AG10803 (cell line): Measurements from ENCODE around the gene PTPA.

Experiments
- DNase-seq: peaks from one replicate; pipeline ENCODE4 v3.0.0; 2010; ENCODE audit warnings: low read depth
- H3K4me3 ChIP-seq: 2 replicates; pipeline ENCODE4 v1.5.1; 2011; ENCODE audit warnings: mild to moderate bottlenecking, low read length, control low read depth
- TF ChIP-seq, protein P1 (sequence below): conservative IDR thresholded peaks from 2 replicates; pipeline ENCODE4 v1.5.1; 2011; ENCODE audit warnings: mild to moderate bottlenecking, low read length, control low read depth, inconsistent platforms

Gene PTPA

DNA sequence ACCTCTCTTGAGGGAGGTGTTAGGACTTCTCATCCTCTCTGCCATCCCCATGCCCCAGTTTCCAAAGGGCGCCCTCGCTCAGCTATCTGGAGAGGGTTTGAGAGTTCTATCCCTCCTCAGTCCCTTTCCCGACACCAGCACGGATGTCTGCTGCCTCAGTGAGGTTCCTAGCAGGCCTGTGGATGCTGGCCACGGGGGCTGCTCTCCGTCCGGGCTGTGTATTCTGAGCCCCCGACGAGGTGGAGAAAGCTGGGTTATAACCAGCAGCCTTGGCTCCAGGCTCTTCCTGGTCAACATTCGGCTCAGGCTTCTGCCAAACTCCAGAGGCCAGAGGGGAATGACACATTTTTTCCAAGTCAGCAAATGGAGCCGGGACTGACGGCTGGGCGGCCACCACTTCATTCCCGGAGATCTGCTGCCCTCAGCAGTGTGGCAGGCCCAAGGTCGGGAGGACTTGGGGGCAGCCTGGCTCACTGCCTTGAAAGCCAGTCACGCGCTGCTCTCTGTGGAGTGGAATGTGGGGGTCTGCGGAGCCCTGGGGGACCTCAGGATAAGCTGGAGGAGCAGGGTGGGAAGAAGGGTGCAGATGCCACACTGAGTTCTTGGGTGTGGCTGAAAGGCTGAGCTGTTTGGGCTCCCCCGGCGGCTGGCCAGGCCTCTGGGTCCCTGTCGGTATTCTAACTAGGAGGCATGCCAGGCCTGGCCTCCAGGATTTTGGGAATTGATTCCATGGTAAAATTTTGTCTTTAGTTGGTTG, 27.4 kb downstream of the PTPA start:
- peak; percentile 74 for DNase-seq
- TF ChIP-seq, protein P1, sequence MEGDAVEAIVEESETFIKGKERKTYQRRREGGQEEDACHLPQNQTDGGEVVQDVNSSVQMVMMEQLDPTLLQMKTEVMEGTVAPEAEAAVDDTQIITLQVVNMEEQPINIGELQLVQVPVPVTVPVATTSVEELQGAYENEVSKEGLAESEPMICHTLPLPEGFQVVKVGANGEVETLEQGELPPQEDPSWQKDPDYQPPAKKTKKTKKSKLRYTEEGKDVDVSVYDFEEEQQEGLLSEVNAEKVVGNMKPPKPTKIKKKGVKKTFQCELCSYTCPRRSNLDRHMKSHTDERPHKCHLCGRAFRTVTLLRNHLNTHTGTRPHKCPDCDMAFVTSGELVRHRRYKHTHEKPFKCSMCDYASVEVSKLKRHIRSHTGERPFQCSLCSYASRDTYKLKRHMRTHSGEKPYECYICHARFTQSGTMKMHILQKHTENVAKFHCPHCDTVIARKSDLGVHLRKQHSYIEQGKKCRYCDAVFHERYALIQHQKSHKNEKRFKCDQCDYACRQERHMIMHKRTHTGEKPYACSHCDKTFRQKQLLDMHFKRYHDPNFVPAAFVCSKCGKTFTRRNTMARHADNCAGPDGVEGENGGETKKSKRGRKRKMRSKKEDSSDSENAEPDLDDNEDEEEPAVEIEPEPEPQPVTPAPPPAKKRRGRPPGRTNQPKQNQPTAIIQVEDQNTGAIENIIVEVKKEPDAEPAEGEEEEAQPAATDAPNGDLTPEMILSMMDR = no peak
- no peak overlapping the region for H3K4me3 ChIP-seq

DNA sequence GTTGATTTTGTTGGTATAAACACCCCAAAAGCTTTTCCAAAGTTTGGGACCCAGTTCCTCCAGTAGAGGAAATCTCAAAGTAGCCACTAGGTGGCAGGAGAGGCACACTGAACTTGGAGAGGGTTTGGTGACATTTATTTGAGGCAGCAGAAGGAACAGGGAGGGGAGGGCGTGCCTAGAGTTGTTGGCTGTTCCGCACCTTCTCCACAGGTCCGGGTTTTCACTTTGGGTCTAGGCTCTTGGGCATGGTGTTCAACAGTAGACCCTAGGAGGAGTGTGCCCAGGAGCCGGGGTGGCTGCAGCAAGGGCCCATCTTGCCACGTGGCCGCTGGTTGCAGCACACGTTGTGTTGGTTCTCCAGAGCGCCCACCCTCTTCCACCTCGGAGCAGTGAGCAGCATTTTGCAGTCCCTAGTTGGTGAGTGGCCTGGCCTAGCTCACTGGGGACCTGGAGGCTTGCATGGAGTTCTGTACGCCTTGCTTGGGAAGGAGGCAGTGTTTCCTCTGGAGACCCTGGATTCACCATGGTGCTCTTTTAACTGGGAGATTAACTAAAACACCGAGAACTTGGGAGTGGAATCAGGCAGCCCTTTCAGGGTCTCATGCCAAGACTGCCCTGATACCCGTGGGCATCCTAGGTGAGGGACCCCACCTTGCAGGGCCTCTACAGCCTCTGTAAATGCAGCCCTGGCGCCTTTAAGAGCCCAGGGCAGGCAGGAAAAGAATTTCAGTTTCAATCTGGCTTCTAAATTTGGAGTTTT, 28.2 kb downstream of the PTPA start:
- peak; percentile 86 for DNase-seq
- TF ChIP-seq, protein P1 = peak; percentile 88
- peak overlapping the region; percentile 63 for H3K4me3 ChIP-seq

DNA sequence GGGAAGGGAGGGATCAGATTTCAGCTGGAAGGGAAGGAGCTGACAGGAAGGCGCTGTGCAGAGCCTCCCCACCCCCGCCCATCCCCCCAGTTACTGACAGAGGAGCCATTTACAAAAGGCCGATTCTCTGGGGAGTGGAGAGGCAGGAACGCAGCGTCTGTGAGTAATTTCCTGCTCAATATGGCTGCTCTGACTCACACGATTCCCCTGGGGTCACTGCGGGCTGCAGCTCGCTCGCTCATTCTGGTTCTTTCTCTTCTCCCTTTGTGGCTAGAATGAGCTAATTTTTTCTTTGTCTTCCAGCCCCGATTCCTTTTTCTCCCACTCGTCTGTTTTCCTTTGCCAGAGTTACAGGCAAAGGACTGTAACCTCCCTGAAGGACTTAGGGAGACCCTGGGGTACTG, 28.8 kb downstream of the PTPA start:
- peak; percentile 100 for DNase-seq
- TF ChIP-seq, protein P1 = no peak
- peak overlapping the region; percentile 50 for H3K4me3 ChIP-seq

DNA sequence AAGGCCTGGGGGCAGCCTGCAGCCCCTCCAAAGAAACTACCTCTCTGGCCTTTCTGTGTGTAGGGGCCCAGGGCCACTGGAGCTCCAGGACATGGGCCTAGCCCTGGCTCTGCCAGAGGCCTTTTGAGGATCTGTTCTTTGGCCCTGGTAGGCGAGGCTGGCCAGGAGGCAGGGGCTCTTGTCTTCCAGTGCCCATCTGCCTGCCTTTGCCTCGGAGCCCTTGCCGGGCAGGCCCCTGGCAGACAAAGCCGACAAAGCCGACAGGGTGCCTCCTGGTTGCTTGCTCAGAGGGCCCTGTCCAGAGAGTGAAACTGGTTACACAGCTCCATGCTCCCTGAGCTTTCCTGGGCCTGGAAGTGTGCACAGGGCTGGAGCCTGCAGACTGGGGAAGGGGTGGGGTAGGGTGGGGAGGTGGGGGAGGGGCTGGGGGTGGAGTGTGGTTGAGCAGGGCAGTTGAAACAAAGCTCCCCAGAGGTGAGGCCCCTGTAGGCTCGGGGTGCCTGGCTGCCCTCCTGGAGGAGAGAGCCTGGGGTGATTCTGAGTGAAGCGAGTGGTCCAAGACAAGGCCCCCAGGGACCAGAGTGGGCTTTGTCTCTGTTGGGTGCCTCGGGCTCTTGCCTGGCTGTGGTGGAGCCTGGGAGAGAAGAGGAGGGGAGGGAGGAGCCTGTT, 29.3 kb downstream of the PTPA start:
- H3K4me3 ChIP-seq = peak overlapping the region; percentile 50
- peak; percentile 54 for DNase-seq
- TF ChIP-seq, protein P1 = no peak

DNA sequence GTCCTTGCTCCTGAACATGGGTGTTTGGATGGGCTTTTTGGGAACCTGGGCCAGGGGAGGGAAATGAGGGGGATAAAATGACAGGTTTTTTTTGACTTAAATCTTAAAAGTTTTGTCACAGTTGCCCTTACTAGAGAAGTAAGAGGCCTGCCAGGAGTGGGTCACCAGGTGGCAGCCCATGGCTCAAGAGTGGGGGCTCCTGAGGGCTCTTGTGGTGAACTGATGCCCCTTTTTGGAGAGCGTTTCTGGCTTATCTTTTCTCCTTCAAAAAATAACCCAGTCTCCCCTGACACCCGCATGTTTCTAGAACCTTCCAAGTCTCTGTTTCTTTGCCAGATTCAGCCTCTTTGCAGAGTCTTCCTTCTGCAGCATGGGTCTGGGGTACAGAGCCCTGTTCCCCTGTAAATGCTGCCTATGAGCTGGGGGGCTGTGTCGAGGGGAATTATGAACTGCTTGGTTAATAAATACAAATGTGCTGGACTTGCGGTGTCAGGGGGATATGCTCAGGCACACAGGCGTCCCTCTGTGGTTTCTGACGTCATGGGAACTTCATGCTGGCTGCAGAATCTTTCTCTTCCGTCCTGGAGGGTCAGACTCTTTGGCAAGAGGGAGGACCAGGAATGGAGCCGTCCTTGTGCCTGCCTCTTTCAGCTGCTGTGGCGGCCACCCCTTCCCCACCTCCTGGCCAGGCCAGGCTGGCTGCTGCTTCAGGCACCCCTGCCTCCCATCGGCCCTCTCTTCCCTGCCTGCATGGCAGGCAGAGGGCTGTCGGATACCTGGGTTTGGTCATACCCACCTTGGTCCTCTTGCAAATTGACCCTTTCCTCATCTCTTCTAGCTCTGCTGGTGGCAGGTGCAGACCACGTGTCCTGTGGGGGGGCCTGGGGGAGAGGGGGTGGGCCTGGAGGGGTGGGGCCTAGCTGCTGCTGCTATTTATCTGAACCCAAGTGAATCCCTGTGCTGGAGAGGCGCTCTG, 30.1 kb downstream of the PTPA start:
- peak overlapping the region; percentile 50 for H3K4me3 ChIP-seq
- TF ChIP-seq, protein P1 = no peak

DNA sequence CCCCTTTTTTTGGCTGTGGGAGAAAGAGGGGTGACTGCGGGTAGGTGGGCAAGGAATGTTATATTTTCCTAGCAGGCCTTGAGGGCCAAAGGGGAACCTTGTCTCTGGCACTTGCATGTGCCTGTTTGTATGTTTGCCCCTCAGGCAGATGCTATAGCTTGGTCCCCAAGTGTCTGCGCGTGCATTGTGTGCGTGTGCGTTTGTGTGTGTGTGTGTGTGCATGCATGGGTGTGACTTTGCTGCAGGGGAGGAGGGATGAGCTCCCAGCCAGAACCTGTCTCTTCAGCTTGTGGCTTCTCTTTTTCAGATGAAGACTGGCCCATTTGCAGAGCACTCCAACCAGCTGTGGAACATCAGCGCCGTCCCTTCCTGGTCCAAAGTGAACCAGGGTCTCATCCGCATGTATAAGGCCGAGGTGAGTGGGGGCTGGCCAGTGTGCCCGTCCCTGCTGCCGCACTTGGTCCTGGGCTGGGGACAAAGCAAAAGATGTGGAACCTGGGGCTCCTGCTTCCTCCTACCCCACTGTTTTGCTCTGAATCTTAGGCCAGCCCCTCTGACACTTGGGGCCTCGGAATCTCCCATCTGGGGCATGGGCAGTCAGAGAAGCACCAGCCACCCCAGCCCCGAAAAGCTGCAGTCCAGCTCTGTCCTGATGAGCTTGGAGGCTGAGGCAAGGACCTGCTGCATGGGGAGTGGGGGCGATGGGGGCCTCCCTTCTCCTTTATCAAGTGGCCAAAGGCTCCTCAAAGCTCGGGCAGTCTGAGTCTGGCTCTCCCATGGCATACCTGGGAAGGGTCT, 31.1 kb downstream of the PTPA start:
- TF ChIP-seq, protein P1 = no peak
- no peak for DNase-seq
- peak overlapping the region; percentile 40 for H3K4me3 ChIP-seq

More for the DNA sequence above, 30.1 kb downstream of the PTPA start:
- DNase-seq = peak; percentile 94
